ENCODE data around the gene ZNF804B. TPM values are rescaled to one million over a fixed set of nuclear protein-coding genes. Genes with fewer than 3 reads are reported as not detected.

The ZNF804B gene
- total RNA-seq, 3 donors from 2014 or later (not counting 1 experiment from before 2014, with no cell fraction given): not detected

- H3K27me3 ChIP-seq (ENCODE audit: control insufficient read depth, insufficient read depth, low read length): no peaks in the 10 kb centered on the region
- no peak overlapping the region for H3K27ac ChIP-seq (ENCODE audit: low read length)
- H3K4me3 ChIP-seq (ENCODE audit: low read length): no peak overlapping the region
- intact Hi-C loops (cut with micrococcal nuclease): no loop called here
- DNase-seq (no peak), ATAC-seq (no peak)
- no peaks in the 10 kb centered on the region for H3K36me3 Mint-ChIP-seq
- H3K9me3 Mint-ChIP-seq: peaks cover 9 to 12% of the 10 kb centered on the region in 2 donors
- no peak for TF ChIP-seq CTCF (IDR thresholded peaks at IDR 0.05)
- 65% methylated on average over 2 of the region's 2 CpGs for WGBS (ENCODE audit: insufficient coverage)
- no peak overlapping the region for H3K27ac Mint-ChIP-seq
- H3K4me1 ChIP-seq (ENCODE audit: control insufficient read depth, insufficient read depth, low read length): no peaks in the 10 kb centered on the region
- no peaks in the 10 kb centered on the region for H3K27me3 Mint-ChIP-seq (ENCODE audit: low read depth in 2 of 2)
- H3K9me3 ChIP-seq (ENCODE audit: control insufficient read depth, insufficient read depth, low read length): peaks cover 3% of the 10 kb centered on the region
- no peaks in the 10 kb centered on the region for H3K36me3 ChIP-seq (ENCODE audit: control insufficient read depth, insufficient read depth, low read length)
- H3K4me1 Mint-ChIP-seq: no peaks in the 10 kb centered on the region
- H3K4me3 Mint-ChIP-seq: no peak overlapping the region
Observed at GRCh38 chr7:88922944-88923343, 163.4 kb downstream of the ZNF804B start.

GRCh38 chr7:88928276-88928675 is 168.8 kb downstream of the ZNF804B start:
- Histone ChIP-seq H3K36me3 (ENCODE audit: control insufficient read depth, insufficient read depth, low read length) (no peaks in the 10 kb centered on the region), H3K9me3 (ENCODE audit: control insufficient read depth, insufficient read depth, low read length) (peaks cover 3% of the 10 kb centered on the region), H3K4me1 (ENCODE audit: control insufficient read depth, insufficient read depth, low read length) (no peaks in the 10 kb centered on the region), H3K4me3 (ENCODE audit: low read length) (no peak overlapping the region), H3K27me3 (ENCODE audit: control insufficient read depth, insufficient read depth, low read length) (no peaks in the 10 kb centered on the region), H3K27ac (ENCODE audit: low read length) (no peak overlapping the region)
- Mint-ChIP-seq H3K36me3 (no peaks in the 10 kb centered on the region), H3K4me1 (no peaks in the 10 kb centered on the region), H3K4me3 (no peak overlapping the region), H3K27me3 (ENCODE audit: low read depth in 2 of 2) (no peaks in the 10 kb centered on the region), H3K9me3 (peaks cover 16 to 18% of the 10 kb centered on the region in 2 donors), H3K27ac (no peak overlapping the region)
- TF ChIP-seq CTCF (IDR thresholded peaks at IDR 0.05): no peak
- intact Hi-C loops (cut with micrococcal nuclease): no loop called here
- ATAC-seq: no peak
- DNase-seq: no peak

- no peaks in the 10 kb centered on the region for H3K4me1 ChIP-seq (ENCODE audit: control insufficient read depth, insufficient read depth, low read length)
- no peak overlapping the region for H3K4me3 ChIP-seq (ENCODE audit: low read length)
- ATAC-seq (no peak), DNase-seq (no peak)
- no peak for TF ChIP-seq CTCF (IDR thresholded peaks at IDR 0.05)
- no CpG with 5 or more reads among the region's 3 CpGs for WGBS (ENCODE audit: insufficient coverage)
- H3K36me3 ChIP-seq (ENCODE audit: control insufficient read depth, insufficient read depth, low read length): no peaks in the 10 kb centered on the region
- Mint-ChIP-seq H3K9me3 (peaks cover 14 to 21% of the 10 kb centered on the region in 2 donors), H3K4me1 (no peaks in the 10 kb centered on the region), H3K4me3 (no peak overlapping the region), H3K36me3 (no peaks in the 10 kb centered on the region), H3K27ac (no peak overlapping the region), H3K27me3 (ENCODE audit: low read depth in 2 of 2) (no peaks in the 10 kb centered on the region)
- peaks cover 3% of the 10 kb centered on the region for H3K9me3 ChIP-seq (ENCODE audit: control insufficient read depth, insufficient read depth, low read length)
- no peak overlapping the region for H3K27ac ChIP-seq (ENCODE audit: low read length)
- intact Hi-C loops (cut with micrococcal nuclease): no loop called here
- no peaks in the 10 kb centered on the region for H3K27me3 ChIP-seq (ENCODE audit: control insufficient read depth, insufficient read depth, low read length)
Observed at GRCh38 chr7:88929719-88930118, 170.2 kb downstream of the ZNF804B start.

GRCh38 chr7:88933285-88933684 is 173.8 kb downstream of the ZNF804B start:
- Mint-ChIP-seq H3K4me3 (no peak overlapping the region), H3K27me3 (ENCODE audit: low read depth in 2 of 2) (no peaks in the 10 kb centered on the region)
- intact Hi-C loops (cut with micrococcal nuclease): no loop called here

More at GRCh38 chr7:88933285-88933684, 173.8 kb downstream of the ZNF804B start:
- no peak overlapping the region for H3K4me3 ChIP-seq (ENCODE audit: low read length)
- H3K27me3 ChIP-seq (ENCODE audit: control insufficient read depth, insufficient read depth, low read length): no peaks in the 10 kb centered on the region
- H3K36me3 ChIP-seq (ENCODE audit: control insufficient read depth, insufficient read depth, low read length): no peaks in the 10 kb centered on the region
- Mint-ChIP-seq H3K27ac (no peak overlapping the region), H3K36me3 (no peaks in the 10 kb centered on the region), H3K9me3 (peaks cover 8 to 31% of the 10 kb centered on the region in 2 donors), H3K4me1 (no peaks in the 10 kb centered on the region)
- no peaks in the 10 kb centered on the region for H3K4me1 ChIP-seq (ENCODE audit: control insufficient read depth, insufficient read depth, low read length)
- ATAC-seq (no peak), DNase-seq (no peak)
- no peak for TF ChIP-seq CTCF (IDR thresholded peaks at IDR 0.05)
- H3K9me3 ChIP-seq (ENCODE audit: control insufficient read depth, insufficient read depth, low read length): no peaks in the 10 kb centered on the region
- WGBS (ENCODE audit: insufficient coverage): 87% methylated on average over 5 of the region's 5 CpGs
- H3K27ac ChIP-seq (ENCODE audit: low read length): no peak overlapping the region
